ENCODE data around the gene NPAS4. TPM values are rescaled to one million over a fixed set of nuclear protein-coding genes. Genes with fewer than 3 reads are reported as not detected.

Gene NPAS4
- total RNA-seq, 3 donors from 2014 or later (not counting 1 experiment from before 2014, with no cell fraction given): not detected

- TF ChIP-seq CTCF (IDR thresholded peaks at IDR 0.05): no peak
- Histone ChIP-seq H3K4me3 (ENCODE audit: low read length) (no peak overlapping the region), H3K36me3 (ENCODE audit: control insufficient read depth, insufficient read depth, low read length) (no peaks in the 10 kb centered on the region), H3K27ac (ENCODE audit: low read length) (no peak overlapping the region), H3K4me1 (ENCODE audit: control insufficient read depth, insufficient read depth, low read length) (peaks cover 11% of the 10 kb centered on the region), H3K9me3 (ENCODE audit: control insufficient read depth, insufficient read depth, low read length) (peaks cover 5% of the 10 kb centered on the region), H3K27me3 (ENCODE audit: control insufficient read depth, insufficient read depth, low read length) (peaks cover 23% of the 10 kb centered on the region)
- Mint-ChIP-seq H3K27me3 (ENCODE audit: low read depth in 2 of 2) (peaks cover 33 to 41% of the 10 kb centered on the region in 2 donors), H3K4me3 (no peak overlapping the region), H3K9me3 (peaks cover 0 to 4% of the 10 kb centered on the region in 2 donors), H3K36me3 (no peaks in the 10 kb centered on the region), H3K4me1 (peaks cover 6% of the 10 kb centered on the region in 2 donors), H3K27ac (no peak overlapping the region)
- ATAC-seq (no peak), DNase-seq (no peak)
- intact Hi-C loops (cut with micrococcal nuclease): no loop called here
- 9% methylated on average over 30 of the region's 30 CpGs for WGBS (ENCODE audit: insufficient coverage)
These were observed 1.0 kb upstream of the NPAS4 start for GRCh38 chr11:66419825-66420224.

- no peak overlapping the region for H3K4me3 Mint-ChIP-seq
- no peak overlapping the region for H3K27ac ChIP-seq (ENCODE audit: low read length)
These were observed 814 bp downstream of the NPAS4 start for GRCh38 chr11:66421492-66422205.

GRCh38 chr11:66426314-66426713 is 5.5 kb downstream of the NPAS4 start:
- WGBS (ENCODE audit: insufficient coverage): 65% methylated on average over 23 of the region's 23 CpGs
- intact Hi-C loops (cut with micrococcal nuclease): no loop called here
- H3K27me3 ChIP-seq (ENCODE audit: control insufficient read depth, insufficient read depth, low read length): peaks cover 3% of the 10 kb centered on the region
- peaks cover 0 to 7% of the 10 kb centered on the region in 2 donors for H3K4me1 Mint-ChIP-seq
- no peak overlapping the region for H3K4me3 ChIP-seq (ENCODE audit: low read length)
- no peak overlapping the region for H3K4me3 Mint-ChIP-seq
- peaks cover 0 to 6% of the 10 kb centered on the region in 2 donors for H3K27me3 Mint-ChIP-seq (ENCODE audit: low read depth in 2 of 2)
- peaks cover 2% of the 10 kb centered on the region for H3K4me1 ChIP-seq (ENCODE audit: control insufficient read depth, insufficient read depth, low read length)
- no peaks in the 10 kb centered on the region for H3K9me3 Mint-ChIP-seq
- no peak for TF ChIP-seq CTCF (IDR thresholded peaks at IDR 0.05)
- H3K9me3 ChIP-seq (ENCODE audit: control insufficient read depth, insufficient read depth, low read length): peaks cover 5% of the 10 kb centered on the region
- DNase-seq: no peak
- no peak for ATAC-seq
- no peaks in the 10 kb centered on the region for H3K36me3 Mint-ChIP-seq
- H3K27ac Mint-ChIP-seq: no peak overlapping the region
- H3K27ac ChIP-seq (ENCODE audit: low read length): no peak overlapping the region
- no peaks in the 10 kb centered on the region for H3K36me3 ChIP-seq (ENCODE audit: control insufficient read depth, insufficient read depth, low read length)

More at GRCh38 chr11:66421492-66422205, 814 bp downstream of the NPAS4 start:
- H3K9me3 ChIP-seq (ENCODE audit: control insufficient read depth, insufficient read depth, low read length): peaks cover 5% of the 10 kb centered on the region
- no peak for TF ChIP-seq CTCF (IDR thresholded peaks at IDR 0.05)
- H3K27me3 ChIP-seq (ENCODE audit: control insufficient read depth, insufficient read depth, low read length): peaks cover 26% of the 10 kb centered on the region
- Mint-ChIP-seq H3K27ac (peak overlapping the region in 1 of 2 donors; percentile 34), H3K36me3 (no peaks in the 10 kb centered on the region), H3K27me3 (ENCODE audit: low read depth in 2 of 2) (peaks cover 23 to 31% of the 10 kb centered on the region in 2 donors), H3K4me1 (peaks cover 6% of the 10 kb centered on the region in 2 donors), H3K9me3 (peaks cover 0 to 4% of the 10 kb centered on the region in 2 donors)
- 13% methylated on average over 38 of the region's 38 CpGs for WGBS (ENCODE audit: insufficient coverage)
- intact Hi-C loops (cut with micrococcal nuclease): no loop called here
- H3K4me1 ChIP-seq (ENCODE audit: control insufficient read depth, insufficient read depth, low read length): peaks cover 11% of the 10 kb centered on the region
- DNase-seq (peak; percentile 92 to 96), ATAC-seq (peak; percentile 97 to 100 (median 98))
- H3K4me3 ChIP-seq (ENCODE audit: low read length): no peak overlapping the region
- no peaks in the 10 kb centered on the region for H3K36me3 ChIP-seq (ENCODE audit: control insufficient read depth, insufficient read depth, low read length)

Measured in natural killer cell (primary cell).